HepG2 (cell line): ENCODE data around the gene ASB8. TPM values are rescaled to one million over a fixed set of nuclear protein-coding genes. Genes with fewer than 3 reads are reported as not detected.

Source experiments
- ATAC-seq: fragments of 200-7000 bp; cut with Tn5 transposase; 3 replicates; pipeline ENCODE4 v1.9.1; 2020; ENCODE audit warnings: mild to moderate bottlenecking, moderate library complexity
- BruUV-seq: library from RNA; stranded (reverse); fragments of 400-500 nt; replicated peaks from 2 replicates; lab custom pipeline; 2021; lab: Mats Ljungman, UMichigan
- CTCF ChIA-PET: fragments of 300-600 bp; formaldehyde crosslinking; extraction: SDS; loops from one replicate; lab custom pipeline; 2021; ENCODE audit warnings: low total read pairs, inconsistent platforms, low intra/inter-chr PET ratio; lab: Yijun Ruan, JAX
- POLR2A ChIA-PET: fragments of 350-600 bp; sonication (Branson Sonifier 250); formaldehyde crosslinking; loops from one replicate; lab custom pipeline; 2020; ENCODE audit warnings: antibody characterized with exemption, inconsistent platforms; lab: Yijun Ruan, JAX
- DNase-seq: peaks from one replicate; pipeline ENCODE4 v3.0.0-alpha.2; 2015; ENCODE audit warnings: low spot score
- FAIRE-seq: peaks from 3 replicates; lab custom pipeline; 2011; peaks lifted over from hg19 to GRCh38; lab: Jason Lieb, UNC
- H2AFZ ChIP-seq: one replicate; pipeline ENCODE4 v1.6.1; 2011; ENCODE audit warnings: low read length, inconsistent platforms
- H3K27ac ChIP-seq: fragments of 300-600 bp; 3 replicates; pipeline ENCODE4 v1.8.0; 2011; ENCODE audit warnings: mixed run types, mild to moderate bottlenecking, mixed read lengths, low read length, inconsistent platforms; ENCODE audit not compliant: insufficient read depth; ENCODE audit errors: extremely low read length
- H3K27me3 ChIP-seq, 2 experiments: fragments of 200-600 bp in 1 of 2; 2 replicates in 1 of 2; 3 replicates in 1 of 2; pipeline versions ENCODE4 v1.6.0 to v1.8.0; 2011; ENCODE audit warnings: low read length in 2 of 2, mild to moderate bottlenecking in 2 of 2, moderate library complexity in 2 of 2, inconsistent platforms in 1 of 2; ENCODE audit not compliant: insufficient read depth in 2 of 2, control insufficient read depth in 1 of 2
- H3K36me3 ChIP-seq, 2 experiments: fragments of 200-600 bp in 1 of 2; replicated peaks in 1 of 2; 2 replicates in 1 of 2; 3 replicates in 1 of 2; pipeline versions ENCODE4 v1.5.1 to v1.8.0; 2011; ENCODE audit warnings: low read length in 2 of 2, inconsistent platforms in 1 of 2; ENCODE audit not compliant: insufficient read depth in 2 of 2, control insufficient read depth in 1 of 2
- H3K4me1 ChIP-seq: 2 replicates; pipeline ENCODE4 v1.5.1; 2012; ENCODE audit warnings: low read length, inconsistent platforms; ENCODE audit not compliant: insufficient read depth
- H3K4me2 ChIP-seq: 2 replicates; pipeline ENCODE4 v1.6.0; 2011; ENCODE audit warnings: low read depth, low read length, inconsistent platforms
- H3K4me3 ChIP-seq, 3 experiments: fragments of 200-600 bp in 1 of 3; sonication (generic), shearing (Covaris generic) in 1 of 3; replicated peaks in 1 of 3; 2 replicates each; pipeline ENCODE4 v1.5.1; 2011 to 2016; ENCODE audit warnings: low read length in 3 of 3, inconsistent platforms in 2 of 3, low read depth in 2 of 3, mild to moderate bottlenecking in 2 of 3, control low read depth in 1 of 3, mixed read lengths in 1 of 3; ENCODE audit not compliant: insufficient read depth in 1 of 3
- H3K79me2 ChIP-seq: one replicate; pipeline ENCODE4 v1.6.1; 2011; ENCODE audit warnings: low read length, inconsistent platforms; ENCODE audit not compliant: insufficient read depth
- H3K9ac ChIP-seq: 2 replicates; pipeline ENCODE4 v1.6.0; 2011; ENCODE audit warnings: mild to moderate bottlenecking, low read depth, low read length, inconsistent platforms; ENCODE audit not compliant: insufficient read depth
- H3K9me3 ChIP-seq: 2 replicates; pipeline ENCODE4 v1.5.1; 2012; ENCODE audit warnings: mild to moderate bottlenecking, low read length
- H4K20me1 ChIP-seq: 2 replicates; pipeline ENCODE4 v1.6.0; 2011; ENCODE audit warnings: inconsistent platforms, mild to moderate bottlenecking, low read length, moderate library complexity; ENCODE audit not compliant: insufficient read depth
- FOXO4 ChIP-seq: sonication (generic); formaldehyde crosslinking; conservative IDR thresholded peaks from 2 replicates; pipeline ENCODE4 v1.8.1; 2023; ENCODE audit warnings: missing genetic modification reagents
- NR1H2 ChIP-seq: sonication (generic); formaldehyde crosslinking; IDR thresholded peaks from 2 replicates; pipeline ENCODE4 v1.8.1; 2022; ENCODE audit warnings: low read depth, missing genetic modification reagents, borderline replicate concordance
- PHB2 ChIP-seq: fragments of 450-650 bp; IDR thresholded peaks from 2 replicates; pipeline ENCODE4 v1.6.1; 2018; ENCODE audit not compliant: partially characterized antibody
- POLR2AphosphoS5 ChIP-seq: IDR thresholded peaks from 2 replicates; pipeline ENCODE4 v1.6.1; 2012; ENCODE audit warnings: low read depth, low read length
- ZNF121 ChIP-seq: sonication (generic); formaldehyde crosslinking; IDR thresholded peaks from 2 replicates; pipeline ENCODE4 v1.5.0; 2020; ENCODE audit warnings: mild to moderate bottlenecking, missing genetic modification reagents
- WGBS: methylation state at CpG from one replicate; pipeline ENCODE4 v1.1.6; 2017; ENCODE audit warnings: low lambda C conversion rate; 5-methylcytosine and 5-hydroxymethylcytosine counted together
- in situ Hi-C: cut with HindIII; loops from 2 replicates; pipeline ENCODE4 v1.10.0; 2017; ENCODE audit warnings: low pct_unique_long_range_greater_than_20kb; ENCODE audit not compliant: extremely low pct_ligation_motif_present
- intact Hi-C: fragments of 100-400 bp; cut with micrococcal nuclease; formaldehyde crosslinking; loops from one replicate; pipeline ENCODE4 v1.10.0; 2022; ENCODE audit not compliant: unreplicated experiment
- polyA plus RNA-seq, 8 experiments: library from polyadenylated mRNA; depleted of rRNA in 3 of 8; stranded (reverse) in 7 of 8; unstranded in 1 of 8; fragments of >200 nt; fragmentation: Illumina TruSeq in 4 of 8; extraction: Trizol in 4 of 8; gene quantifications; 2 replicates each; pipeline versions ENCODE4 v1.2.1 to v1.2.3, GENCODE V29; 2011 to 2016; ENCODE audit warnings: low read depth in 4 of 8, missing spikeins in 1 of 8, mixed read lengths in 1 of 8; ENCODE audit not compliant: insufficient read depth in 1 of 8
- total RNA-seq, 5 experiments: library from RNA; depleted of rRNA; stranded (reverse); fragments of >200 nt; fragmentation: Illumina TruSeq; extraction: Trizol; gene quantifications; 2 replicates each; pipeline ENCODE4 v1.2.3, GENCODE V29; 2016; ENCODE audit warnings: low read depth in 1 of 5

ASB8 gene
- total and polyA plus RNA-seq, 2 of the 13 experiments (the other 11 are each of a cell fraction or from before 2014, with no cell fraction given) = 14.0 to 15.5 TPM

- TF ChIP-seq PHB2 = no peak
- Histone ChIP-seq H3K27ac (no peak overlapping the region), H3K4me3 (no peak overlapping the region), H3K27me3 (no peaks in the 10 kb centered on the region; a peak in 1 of 5 replicates), H2AFZ (no peak overlapping the region), H3K4me1 (no peaks in the 10 kb centered on the region), H3K9me3 (no peaks in the 10 kb centered on the region), H3K4me2 (no peak overlapping the region), H4K20me1 (no peaks in the 10 kb centered on the region), H3K9ac (no peak overlapping the region), H3K36me3 (no peaks in the 10 kb centered on the region), H3K79me2 (no peaks in the 10 kb centered on the region)
- DNase-seq (no peak), ATAC-seq (no peak), FAIRE-seq (no peak)
- CTCF ChIA-PET = no interaction called here
- BruUV-seq = no TSS peak
- POLR2A ChIA-PET = no interaction called here
- in situ Hi-C loops (no loop called here), intact Hi-C loops (no loop called here)
- WGBS = 80% methylated on average over 26 of the region's 26 CpGs
Measured at GRCh38 chr12:48198672-48198971, 41.3 kb upstream of the ASB8 start.

DNA sequence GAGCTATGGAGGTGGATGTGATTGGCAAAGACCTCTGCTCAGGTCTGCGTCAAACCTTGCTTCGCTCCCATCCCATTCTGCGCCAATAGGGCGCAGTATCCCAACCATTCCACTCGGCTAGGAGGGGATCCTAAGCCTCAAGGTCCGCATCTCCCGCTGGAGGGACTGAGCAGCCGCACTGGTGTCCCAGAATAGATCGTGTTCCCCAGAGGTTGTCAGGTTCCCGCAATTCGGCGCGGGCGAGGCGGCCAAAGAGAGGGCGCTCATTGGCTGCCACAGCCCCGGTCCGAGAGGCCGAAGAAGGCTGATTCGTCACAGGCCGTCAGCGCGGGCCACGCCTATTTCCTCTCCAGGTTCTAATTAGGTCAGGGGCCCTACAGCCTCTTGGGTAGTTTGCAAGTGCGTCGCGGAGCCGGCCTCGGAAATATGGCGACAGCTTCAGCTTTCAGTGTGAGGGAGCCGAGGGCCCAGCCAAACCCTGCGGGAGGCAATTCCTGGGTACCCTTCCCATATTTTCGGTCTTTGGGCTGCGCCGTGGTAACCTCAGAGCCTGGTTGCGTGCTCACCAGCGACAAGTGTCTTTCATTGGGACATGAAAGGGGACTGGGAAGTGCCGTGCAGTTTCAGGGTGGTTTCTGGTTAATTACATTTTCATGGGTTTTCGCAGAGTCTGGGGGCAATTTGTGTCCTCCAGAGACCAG lies 40.8 kb upstream of the ASB8 start:
- no peaks in the 10 kb centered on the region for H3K4me1 ChIP-seq
- no peaks in the 10 kb centered on the region for H3K36me3 ChIP-seq
- H3K79me2 ChIP-seq = no peaks in the 10 kb centered on the region
- in situ Hi-C loops = no loop called here
- TF ChIP-seq FOXO4 (CRISPR knock-in tag) (no peak), POLR2AphosphoS5 (no peak), NR1H2 (CRISPR knock-in tag) (no peak), ZNF121 (CRISPR knock-in tag) (no peak)
- POLR2A ChIA-PET = no interaction called here
- no peak overlapping the region for H3K4me2 ChIP-seq
- no TSS peak for BruUV-seq
- no peak for FAIRE-seq
- H2AFZ ChIP-seq = no peak overlapping the region
- ATAC-seq = no peak
- no peaks in the 10 kb centered on the region for H4K20me1 ChIP-seq
- no peak overlapping the region for H3K9ac ChIP-seq
- H3K27me3 ChIP-seq = no peaks in the 10 kb centered on the region; a peak in 1 of 5 replicates
- intact Hi-C loops = no loop called here
- H3K27ac ChIP-seq = no peak overlapping the region
- WGBS = 48% methylated on average over 12 of the region's 39 CpGs
- CTCF ChIA-PET = no interaction called here
- no peak overlapping the region for H3K4me3 ChIP-seq
- DNase-seq = no peak
- no peaks in the 10 kb centered on the region for H3K9me3 ChIP-seq
